Measurements from ENCODE around the gene CD82.
"Not testable (repeated sequence)": the region's sequence is repeated elsewhere in the genome, so short reads cannot be mapped to it uniquely, and the experiment has no call there.

Gene CD82

DNA sequence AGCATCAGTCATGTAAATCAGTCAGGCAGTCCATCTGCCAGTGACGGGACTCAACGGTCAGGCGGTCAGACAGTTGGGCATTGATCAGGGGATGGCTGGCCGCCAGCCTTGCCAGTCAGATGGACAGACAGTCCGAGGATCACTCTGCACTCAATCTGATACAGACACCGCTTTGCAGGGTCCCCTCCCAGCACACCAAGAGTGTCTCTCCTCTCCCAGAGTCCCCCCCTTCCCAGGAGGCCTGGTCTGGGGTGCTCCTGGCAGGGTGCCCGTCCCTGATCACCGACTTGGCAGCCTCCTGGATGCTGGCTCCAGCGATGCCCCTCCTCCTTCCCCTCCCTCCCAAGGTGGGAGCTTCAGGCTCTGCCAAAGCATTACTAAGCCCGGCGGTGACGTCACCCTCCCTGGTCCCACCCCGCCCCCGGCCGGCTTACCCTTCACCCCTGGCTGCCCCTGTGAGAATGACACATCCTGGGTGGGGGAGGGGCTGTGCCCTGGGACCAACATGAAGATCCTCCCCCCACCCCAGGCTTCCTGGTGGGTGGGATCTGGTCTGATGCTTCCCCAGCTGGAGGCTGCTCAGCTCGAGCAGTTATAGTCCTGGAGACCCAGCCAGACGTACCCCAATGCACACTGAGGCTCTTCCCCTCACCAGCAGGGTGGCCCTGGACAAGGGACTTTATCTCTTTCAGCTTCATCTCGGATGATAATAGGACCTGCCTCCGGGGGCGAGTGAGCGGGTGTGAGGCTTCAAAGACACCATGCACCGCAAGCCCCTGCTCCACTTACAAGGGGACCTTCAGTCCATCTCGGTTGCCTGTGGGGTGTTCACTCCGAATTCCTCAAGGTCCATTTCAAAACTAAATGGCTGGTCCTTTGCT is 69.2 kb downstream of the CD82 start:
- Histone ChIP-seq H3K9me3 (ENCODE audit: control insufficient read depth, insufficient read depth, low read length) (peaks cover 9% of the 10 kb centered on the region), H3K36me3 (ENCODE audit: insufficient read depth, low read length) (no peaks in the 10 kb centered on the region; the same call in 1 of the 2 replicates), H3K4me1 (ENCODE audit: insufficient read depth, low read length) (0 out of 2 replicates have a peak, but pooled peaks cover 5% of the 10 kb centered on the region), H3K9ac (ENCODE audit: low read depth, low read length) (no peak overlapping the region)

DNA sequence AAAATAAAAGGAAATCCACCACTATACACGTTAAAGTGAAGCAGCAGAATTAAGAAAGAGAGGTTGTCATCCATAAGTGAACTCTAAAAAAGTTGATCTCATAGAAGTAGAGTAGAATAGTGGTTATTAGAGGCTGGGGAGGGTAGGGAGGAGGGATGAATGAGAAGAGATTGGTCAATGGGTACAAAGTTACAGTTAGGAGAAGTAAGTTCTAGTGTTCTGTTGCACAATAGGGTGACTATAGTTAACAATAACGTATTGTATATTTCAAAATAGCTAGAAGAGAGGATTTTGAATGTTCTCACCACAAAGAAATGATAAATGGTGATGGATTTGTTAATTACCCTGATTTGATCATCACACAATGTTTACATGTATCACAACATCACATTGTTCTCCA is 72.0 kb downstream of the CD82 start:
- peaks cover 9% of the 10 kb centered on the region for H3K9me3 ChIP-seq (ENCODE audit: control insufficient read depth, insufficient read depth, low read length)
- no peak overlapping the region for H3K9ac ChIP-seq (ENCODE audit: low read depth, low read length)
- H3K4me1 ChIP-seq (ENCODE audit: insufficient read depth, low read length) = 0 out of 2 replicates have a peak, but pooled peaks cover 5% of the 10 kb centered on the region
- H3K36me3 ChIP-seq (ENCODE audit: insufficient read depth, low read length) = no peaks in the 10 kb centered on the region

DNA sequence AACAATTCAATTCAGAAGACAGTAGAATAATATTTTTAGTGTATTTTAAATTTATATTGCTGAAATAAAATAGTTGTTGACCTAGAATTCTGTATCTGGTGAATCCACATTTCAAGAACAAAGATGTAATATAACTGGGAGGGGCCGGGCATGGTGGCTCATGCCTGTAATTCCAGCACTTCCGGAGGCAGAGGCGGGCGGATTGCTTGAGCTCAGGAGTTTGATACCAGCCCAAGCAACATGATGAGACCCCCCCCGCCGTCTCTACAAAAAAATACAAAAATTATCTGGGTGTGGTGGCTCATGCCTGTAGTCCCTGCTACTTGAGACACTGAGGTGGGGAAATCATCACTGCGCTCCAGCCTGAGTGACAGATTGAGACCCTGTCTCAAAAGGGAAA is 72.6 kb downstream of the CD82 start:
- Histone ChIP-seq H3K4me1 (ENCODE audit: insufficient read depth, low read length) (0 out of 2 replicates have a peak, but pooled peaks cover 5% of the 10 kb centered on the region), H3K36me3 (ENCODE audit: insufficient read depth, low read length) (no peaks in the 10 kb centered on the region)

DNA sequence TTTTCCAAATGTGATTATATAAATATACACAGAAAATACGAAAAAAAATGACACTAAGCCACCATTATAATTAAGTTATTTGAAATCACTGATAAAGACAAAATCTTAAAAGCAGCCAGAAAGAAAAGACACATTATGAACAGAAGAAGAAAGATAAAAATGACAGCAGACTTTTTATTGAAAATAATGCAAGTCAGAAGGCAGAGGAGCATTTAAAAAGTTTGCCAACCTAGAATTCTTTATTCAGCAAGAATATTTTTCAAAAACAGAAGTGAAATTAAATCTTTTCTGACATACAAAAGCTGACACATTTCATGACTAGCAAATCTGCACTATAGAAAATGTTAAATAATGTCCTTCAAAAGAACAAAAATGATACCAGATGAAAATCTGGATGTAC is 77.8 kb downstream of the CD82 start:
- no peaks in the 10 kb centered on the region for H3K4me1 ChIP-seq (ENCODE audit: insufficient read depth, low read length)
- peaks cover 4% of the 10 kb centered on the region; the same call in 1 of the 2 replicates for H3K9me3 ChIP-seq (ENCODE audit: control insufficient read depth, insufficient read depth, low read length)
- no peak overlapping the region for H3K9ac ChIP-seq (ENCODE audit: low read depth, low read length)
- no peaks in the 10 kb centered on the region for H3K36me3 ChIP-seq (ENCODE audit: insufficient read depth, low read length)

More for the DNA sequence above, 72.6 kb downstream of the CD82 start:
- Histone ChIP-seq H3K9ac (ENCODE audit: low read depth, low read length) (no peak overlapping the region), H3K9me3 (ENCODE audit: control insufficient read depth, insufficient read depth, low read length) (peaks cover 12% of the 10 kb centered on the region)

DNA sequence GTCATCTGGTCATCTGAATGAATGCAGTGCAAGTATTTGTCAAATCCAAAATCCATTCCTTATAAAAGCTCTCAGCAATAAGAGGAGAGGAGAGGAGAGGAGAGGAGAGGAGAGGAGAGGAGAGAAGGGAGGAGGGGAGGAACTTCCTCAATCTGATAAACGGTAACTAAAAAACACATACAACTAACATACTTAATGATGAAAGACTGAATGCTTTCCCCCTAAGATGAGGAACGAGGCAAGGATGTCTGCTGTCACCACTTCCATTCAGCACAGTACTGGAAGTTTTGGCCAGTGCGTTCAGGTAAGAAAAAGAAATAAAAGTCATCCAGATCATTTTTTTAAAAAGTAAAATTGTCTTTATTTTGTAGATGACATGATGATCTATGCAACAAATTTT is 80.4 kb downstream of the CD82 start:
- H3K36me3 ChIP-seq (ENCODE audit: insufficient read depth, low read length) = no peaks in the 10 kb centered on the region
- H3K9me3 ChIP-seq (ENCODE audit: control insufficient read depth, insufficient read depth, low read length) = peaks cover 4% of the 10 kb centered on the region; the same call in 1 of the 2 replicates
- H3K4me1 ChIP-seq (ENCODE audit: insufficient read depth, low read length) = no peaks in the 10 kb centered on the region

DNA sequence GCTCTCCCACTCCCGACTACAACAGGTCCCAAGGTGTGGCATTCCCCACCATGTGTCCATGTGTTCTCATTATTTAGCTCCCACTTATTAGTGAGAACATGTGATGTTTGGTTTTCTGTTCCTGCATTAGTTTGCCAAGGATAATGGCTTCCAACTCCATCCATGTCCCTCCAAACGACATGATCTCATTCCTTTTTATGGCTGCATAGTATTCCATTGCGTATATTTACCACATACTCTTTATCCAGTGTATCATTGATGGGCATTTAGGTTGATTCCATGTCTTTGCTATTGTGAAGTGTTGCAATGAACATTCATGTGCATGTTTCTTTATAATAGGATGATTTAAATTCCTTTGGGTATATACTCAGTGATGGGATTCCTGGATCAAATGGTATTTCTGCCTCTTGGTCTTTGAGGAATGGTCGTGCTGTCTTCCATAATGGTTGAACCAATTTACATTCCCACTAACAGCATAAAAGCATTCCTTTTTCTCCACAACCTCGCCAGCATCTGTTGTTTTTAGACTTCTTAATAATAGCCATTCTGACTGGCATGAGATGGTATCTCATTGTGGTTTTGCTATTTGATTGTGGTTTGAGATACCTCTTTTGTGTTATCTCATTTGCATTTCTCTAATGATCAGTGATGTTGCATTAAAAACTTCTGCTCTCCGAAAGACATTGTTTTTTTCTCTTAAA is 81.9 kb downstream of the CD82 start:
- H3K36me3 ChIP-seq (ENCODE audit: insufficient read depth, low read length); H3K9ac ChIP-seq (ENCODE audit: low read depth, low read length); H3K4me1 ChIP-seq (ENCODE audit: insufficient read depth, low read length); H3K9me3 ChIP-seq (ENCODE audit: control insufficient read depth, insufficient read depth, low read length): not testable (repeated sequence)

More for the DNA sequence above, 80.4 kb downstream of the CD82 start:
- no peak overlapping the region for H3K9ac ChIP-seq (ENCODE audit: low read depth, low read length)

DNA sequence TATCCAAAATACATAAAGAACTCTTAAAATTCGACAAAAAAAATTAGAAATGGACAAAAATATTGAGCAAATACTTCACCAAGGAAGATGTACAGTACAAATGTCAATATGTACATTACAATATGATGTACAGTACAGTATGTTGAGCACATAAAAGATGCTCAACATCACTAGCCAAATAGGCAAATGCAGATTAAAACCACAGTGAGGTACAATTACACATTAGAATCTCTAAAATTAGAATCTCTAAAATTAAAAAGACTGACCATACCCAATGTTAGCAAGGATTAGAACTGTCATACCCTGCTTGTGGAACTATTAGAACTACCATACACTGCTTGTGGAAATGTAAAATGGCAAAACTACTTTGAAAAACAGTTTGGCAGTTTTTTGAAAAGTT is 82.6 kb downstream of the CD82 start:
- no peaks in the 10 kb centered on the region for H3K4me1 ChIP-seq (ENCODE audit: insufficient read depth, low read length)
- H3K9me3 ChIP-seq (ENCODE audit: control insufficient read depth, insufficient read depth, low read length) = peaks cover under 1% of the 10 kb centered on the region; the same call in 1 of the 2 replicates
- H3K9ac ChIP-seq (ENCODE audit: low read depth, low read length) = no peak overlapping the region
- H3K36me3 ChIP-seq (ENCODE audit: insufficient read depth, low read length) = no peaks in the 10 kb centered on the region

DNA sequence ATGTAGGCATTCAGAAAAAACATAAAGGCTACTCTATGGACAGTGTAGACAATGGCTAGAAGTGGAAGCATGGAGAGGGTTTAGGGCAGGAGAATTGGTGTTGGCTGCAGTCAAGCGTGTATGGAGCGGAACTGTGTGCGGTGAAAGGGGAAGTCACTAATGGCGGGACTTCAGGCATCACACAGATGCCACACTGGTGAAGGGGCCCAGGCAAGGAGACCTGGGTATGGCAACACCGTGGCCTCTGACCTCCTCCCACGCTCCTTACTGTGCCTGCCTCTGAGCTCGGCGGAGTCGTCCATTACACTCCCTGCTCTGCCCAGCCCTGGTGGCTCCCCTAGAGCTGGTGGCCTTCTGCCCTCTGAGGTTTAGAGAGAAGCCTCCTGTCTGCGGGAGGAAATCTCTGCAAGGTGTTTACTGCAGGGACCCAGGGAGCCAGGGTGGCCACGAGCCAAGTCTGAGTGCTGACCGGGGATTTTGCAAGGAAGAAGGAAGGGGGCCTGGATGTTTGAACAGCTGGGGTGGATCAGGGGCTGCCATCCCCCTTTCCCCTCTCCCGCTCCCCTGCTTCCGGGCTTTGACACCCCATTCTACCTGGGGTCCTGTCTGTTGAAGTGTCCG is 86.2 kb downstream of the CD82 start:
- no peak overlapping the region for H3K9ac ChIP-seq (ENCODE audit: low read depth, low read length)
- no peaks in the 10 kb centered on the region for H3K36me3 ChIP-seq (ENCODE audit: insufficient read depth, low read length)
- no peaks in the 10 kb centered on the region for H3K4me1 ChIP-seq (ENCODE audit: insufficient read depth, low read length)
- no peaks in the 10 kb centered on the region; the same call in 1 of the 2 replicates for H3K9me3 ChIP-seq (ENCODE audit: control insufficient read depth, insufficient read depth, low read length)

DNA sequence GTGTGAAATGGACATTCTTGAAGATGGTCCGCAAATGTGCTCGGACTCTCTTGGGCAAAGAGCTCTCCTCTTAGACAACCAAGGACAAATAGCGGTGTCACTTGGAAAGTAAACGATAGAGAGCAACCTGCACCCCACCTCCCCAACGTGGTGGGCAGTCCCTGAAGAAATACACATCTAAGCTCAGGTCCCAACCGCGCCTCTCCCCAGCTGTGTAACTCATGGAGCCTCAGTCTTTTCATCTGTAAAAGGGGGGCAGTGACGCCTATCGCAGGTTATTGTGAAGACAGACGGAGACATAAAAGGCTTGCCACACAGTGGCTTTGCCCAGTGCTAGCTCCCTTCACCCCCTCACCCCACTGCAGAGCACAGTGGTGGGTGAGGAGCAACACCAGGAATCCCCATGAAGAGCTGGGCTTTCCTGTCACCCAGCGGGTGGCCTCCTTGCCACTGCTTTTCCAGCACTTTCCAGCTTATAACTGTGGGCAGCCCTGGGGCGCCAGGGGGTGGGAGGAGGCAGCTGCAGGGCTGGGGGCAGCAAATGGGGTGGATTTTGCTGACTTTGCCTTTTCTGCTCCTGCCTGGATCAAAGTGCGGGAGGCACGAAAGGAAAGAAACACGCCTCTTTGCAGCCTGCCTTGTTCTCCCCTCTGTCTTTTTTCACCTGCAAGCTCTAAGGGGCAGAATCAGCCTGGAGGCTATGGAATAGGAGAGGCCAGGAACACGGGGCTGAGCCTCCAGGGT is 87.6 kb downstream of the CD82 start:
- H3K36me3 ChIP-seq (ENCODE audit: insufficient read depth, low read length) = no peaks in the 10 kb centered on the region
- no peaks in the 10 kb centered on the region for H3K4me1 ChIP-seq (ENCODE audit: insufficient read depth, low read length)
- no peak overlapping the region for H3K9ac ChIP-seq (ENCODE audit: low read depth, low read length)
- no peaks in the 10 kb centered on the region for H3K9me3 ChIP-seq (ENCODE audit: control insufficient read depth, insufficient read depth, low read length)

DNA sequence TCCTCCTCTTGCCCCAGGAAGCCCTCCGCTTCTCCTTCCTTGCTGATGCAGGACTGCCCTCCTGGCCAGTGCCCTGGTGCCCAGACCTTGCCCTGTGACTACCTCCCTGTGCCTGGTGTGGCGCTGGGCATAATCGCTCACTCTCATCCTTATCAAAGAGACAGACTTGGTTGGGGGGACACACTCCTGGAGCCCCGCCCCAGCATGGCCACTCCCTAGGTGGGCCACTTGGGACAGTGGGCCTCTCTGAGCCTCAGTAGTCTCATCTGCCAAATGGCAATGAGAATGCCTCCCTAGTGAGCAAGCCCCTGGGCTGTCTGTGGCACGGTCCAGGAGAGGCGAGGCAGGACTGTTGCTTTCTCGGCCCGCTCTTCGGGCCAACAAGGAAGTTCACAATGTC is 88.6 kb downstream of the CD82 start:
- no peak overlapping the region for H3K9ac ChIP-seq (ENCODE audit: low read depth, low read length)
- H3K4me1 ChIP-seq (ENCODE audit: insufficient read depth, low read length) = no peaks in the 10 kb centered on the region
- H3K36me3 ChIP-seq (ENCODE audit: insufficient read depth, low read length) = no peaks in the 10 kb centered on the region

DNA sequence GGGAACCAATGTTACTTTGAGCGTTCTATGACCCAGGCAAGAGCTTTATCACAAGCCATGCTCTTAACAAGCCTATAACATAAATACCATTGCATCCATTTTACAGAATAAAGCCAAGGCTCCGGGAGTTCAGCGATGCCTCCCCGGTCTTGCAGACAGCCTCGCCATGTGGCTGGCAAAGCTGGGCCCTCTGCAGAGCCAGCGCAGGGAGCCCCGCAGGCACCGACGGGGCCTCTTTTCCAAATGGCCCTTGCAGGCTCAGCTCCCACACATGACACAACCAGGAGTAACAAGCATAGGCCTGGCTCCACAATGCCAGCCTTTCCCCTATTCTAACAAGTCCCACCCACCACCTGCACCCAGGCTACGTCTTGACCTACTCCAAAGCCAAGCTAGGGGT is 89.1 kb downstream of the CD82 start:
- Histone ChIP-seq H3K4me1 (ENCODE audit: insufficient read depth, low read length) (no peaks in the 10 kb centered on the region), H3K36me3 (ENCODE audit: insufficient read depth, low read length) (no peaks in the 10 kb centered on the region), H3K9ac (ENCODE audit: low read depth, low read length) (no peak overlapping the region), H3K9me3 (ENCODE audit: control insufficient read depth, insufficient read depth, low read length) (no peaks in the 10 kb centered on the region)

More for the DNA sequence above, 88.6 kb downstream of the CD82 start:
- H3K9me3 ChIP-seq (ENCODE audit: control insufficient read depth, insufficient read depth, low read length) = no peaks in the 10 kb centered on the region

DNA sequence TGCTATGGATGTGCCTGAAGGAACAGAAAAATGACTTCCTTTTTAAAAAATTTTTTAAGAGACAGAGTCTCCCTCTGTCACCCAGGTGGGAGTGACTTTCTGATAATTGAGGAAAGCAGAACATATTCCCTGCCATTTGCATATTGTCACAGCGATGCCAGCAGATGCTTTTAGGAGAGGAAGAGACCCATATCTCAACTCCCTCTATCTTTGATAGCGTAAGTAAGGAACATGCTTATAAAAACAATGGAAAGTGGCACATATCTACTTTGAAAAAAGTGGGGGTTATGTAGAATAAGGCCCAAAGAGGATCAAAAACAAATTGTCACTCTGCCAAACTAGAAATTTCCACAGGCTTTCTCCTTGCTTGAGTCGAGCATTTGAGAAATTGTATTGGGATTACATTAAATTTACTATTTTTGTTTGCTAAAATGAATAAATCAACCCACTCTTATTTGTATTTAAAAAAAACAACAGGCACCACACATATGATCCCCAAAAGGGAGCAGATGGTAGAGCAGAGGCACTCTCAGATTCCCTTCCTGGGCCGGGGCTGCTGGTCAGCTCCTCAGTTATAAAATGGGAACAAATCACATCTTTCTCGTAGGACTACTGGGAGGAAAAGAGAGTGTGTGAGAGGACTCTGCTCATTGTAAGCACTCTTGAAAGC is 92.5 kb downstream of the CD82 start:
- H3K4me1 ChIP-seq (ENCODE audit: insufficient read depth, low read length) = no peaks in the 10 kb centered on the region
- no peak overlapping the region for H3K9ac ChIP-seq (ENCODE audit: low read depth, low read length)
- H3K9me3 ChIP-seq (ENCODE audit: control insufficient read depth, insufficient read depth, low read length) = peaks cover 3% of the 10 kb centered on the region; the same call in 1 of the 2 replicates
- H3K36me3 ChIP-seq (ENCODE audit: insufficient read depth, low read length) = no peaks in the 10 kb centered on the region

DNA sequence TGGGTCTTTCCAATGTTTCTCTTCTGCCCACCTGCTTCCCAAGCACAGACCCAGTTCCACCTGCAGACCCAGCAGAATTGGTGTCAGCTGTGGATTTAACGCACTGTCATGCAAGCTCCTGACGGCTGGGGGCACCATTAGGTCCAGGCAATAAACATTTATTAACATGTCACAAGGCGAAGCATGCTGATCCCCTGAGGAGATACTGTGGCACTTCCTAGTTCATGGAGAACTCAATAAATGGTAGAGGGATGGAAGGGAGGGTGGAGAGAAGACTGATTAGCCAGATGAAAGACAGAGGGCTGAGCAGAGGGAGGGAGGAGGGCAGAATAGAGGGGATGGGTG is 93.0 kb downstream of the CD82 start:
- Histone ChIP-seq H3K36me3 (ENCODE audit: insufficient read depth, low read length) (no peaks in the 10 kb centered on the region), H3K9me3 (ENCODE audit: control insufficient read depth, insufficient read depth, low read length) (peaks cover 3% of the 10 kb centered on the region; the same call in 1 of the 2 replicates), H3K9ac (ENCODE audit: low read depth, low read length) (no peak overlapping the region), H3K4me1 (ENCODE audit: insufficient read depth, low read length) (no peaks in the 10 kb centered on the region)
